Measurements from ENCODE around the gene AGPAT4.
A peak's percentile ranks its signal among the peaks of the same experiment; 100 is the strongest.

The AGPAT4 gene

GRCh38 chr6:161308075-161308655 is 34.3 kb upstream of the AGPAT4 start:
- H3K4me3 ChIP-seq (ENCODE audit: low read length), result no peak overlapping the region
- TF ChIP-seq CTCF (IDR thresholded peaks at IDR 0.05; ENCODE audit: insufficient read depth, low read depth, low read length, missing control alignments), result no peak
- DNase-seq (ENCODE audit: low read depth), result no peak

- H3K4me3 ChIP-seq (ENCODE audit: low read length), result no peak overlapping the region
- no peak for TF ChIP-seq CTCF (IDR thresholded peaks at IDR 0.05; ENCODE audit: insufficient read depth, low read depth, low read length, missing control alignments)
- DNase-seq (ENCODE audit: low read depth), result no peak
These were observed 32.0 kb upstream of the AGPAT4 start for GRCh38 chr6:161305860-161306259.

- no peak for TF ChIP-seq CTCF (IDR thresholded peaks at IDR 0.05; ENCODE audit: insufficient read depth, low read depth, low read length, missing control alignments)
- no peak overlapping the region for H3K4me3 ChIP-seq (ENCODE audit: low read length)
- peak; percentile 34 for DNase-seq (ENCODE audit: low read depth)
These were observed 29.9 kb upstream of the AGPAT4 start for GRCh38 chr6:161303628-161304340.

GRCh38 chr6:161302949-161303348 is 29.1 kb upstream of the AGPAT4 start:
- TF ChIP-seq CTCF (IDR thresholded peaks at IDR 0.05; ENCODE audit: insufficient read depth, low read depth, low read length, missing control alignments), result no peak
- DNase-seq (ENCODE audit: low read depth), result no peak
- no peak overlapping the region for H3K4me3 ChIP-seq (ENCODE audit: low read length)

- no peak overlapping the region for H3K4me3 ChIP-seq (ENCODE audit: low read length)
- no peak for TF ChIP-seq CTCF (IDR thresholded peaks at IDR 0.05; ENCODE audit: insufficient read depth, low read depth, low read length, missing control alignments)
- DNase-seq (ENCODE audit: low read depth), result peak; percentile 71
These were observed 27.5 kb upstream of the AGPAT4 start for GRCh38 chr6:161301338-161301737.

GRCh38 chr6:161300823-161301222 is 27.0 kb upstream of the AGPAT4 start:
- H3K4me3 ChIP-seq (ENCODE audit: low read length), result no peak overlapping the region
- no peak for TF ChIP-seq CTCF (IDR thresholded peaks at IDR 0.05; ENCODE audit: insufficient read depth, low read depth, low read length, missing control alignments)
- no peak for DNase-seq (ENCODE audit: low read depth)

- DNase-seq (ENCODE audit: low read depth), result no peak
- H3K4me3 ChIP-seq (ENCODE audit: low read length), result no peak overlapping the region
- TF ChIP-seq CTCF (IDR thresholded peaks at IDR 0.05; ENCODE audit: insufficient read depth, low read depth, low read length, missing control alignments), result no peak
These were observed 25.9 kb upstream of the AGPAT4 start for GRCh38 chr6:161299726-161300125.
